HTERT RPE-1 (cell line): ENCODE results near the gene TRIM36.

ENCODE experiments used
- in situ Hi-C: fragments of 300-500 bp; cut with MboI; formaldehyde crosslinking; loops from 4 replicates; pipeline ENCODE4 v1.14.3; 2020; ENCODE audit warnings: low sequenced_read_pairs

Gene TRIM36

DNA sequence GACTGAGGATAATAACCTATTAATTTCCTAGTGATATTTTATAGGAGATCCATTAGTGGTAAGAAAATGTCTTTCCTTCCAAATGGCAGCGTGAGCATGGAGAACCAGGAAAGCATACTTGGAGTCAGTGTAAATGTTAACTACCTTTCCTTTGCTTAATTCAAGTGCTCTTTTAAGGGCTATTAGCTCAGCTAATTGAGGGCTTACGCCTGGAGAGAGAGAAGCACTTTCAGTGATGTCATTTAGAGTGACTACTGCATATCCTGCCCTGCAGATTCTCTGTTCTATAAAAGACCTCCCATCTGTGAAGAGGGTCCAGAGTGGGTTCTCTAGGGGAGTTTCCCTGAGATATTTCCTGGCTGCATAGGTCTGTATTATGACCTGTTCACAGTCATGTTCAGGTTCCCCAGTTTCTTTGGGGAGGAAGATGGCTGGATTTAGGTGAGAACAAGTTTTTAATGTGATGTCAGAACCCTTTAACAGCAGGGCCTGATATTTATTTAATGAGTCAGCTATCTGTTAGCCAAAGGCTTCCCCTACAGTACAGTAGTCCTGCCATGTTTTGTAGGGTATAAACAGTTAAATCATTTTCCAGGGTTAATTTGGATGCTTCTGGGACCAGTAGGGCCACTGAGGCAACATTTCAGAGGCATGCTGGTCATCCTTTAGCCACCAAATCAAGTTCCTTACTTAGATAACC is 89.6 kb downstream of the TRIM36 start:
- in situ Hi-C loops: no loop called here
